PC-3 (cell line): Measurements from ENCODE around the gene LMBR1L.

ENCODE experiments used
- EZH2 ChIP-seq: fragments of 300-600 bp; sonication (generic); IDR thresholded peaks from one replicate; pipeline ENCODE4 v1.6.1; 2017; ENCODE audit warnings: antibody characterized with exemption, mild to moderate bottlenecking, low read length; ENCODE audit not compliant: unreplicated experiment
- TF ChIP-seq, protein P1 (sequence below): fragments of 300-600 bp; sonication (generic); conservative IDR thresholded peaks from 2 replicates; pipeline ENCODE4 v1.5.1; 2017; ENCODE audit warnings: antibody characterized with exemption, low read depth, mild to moderate bottlenecking, low read length

DNA sequence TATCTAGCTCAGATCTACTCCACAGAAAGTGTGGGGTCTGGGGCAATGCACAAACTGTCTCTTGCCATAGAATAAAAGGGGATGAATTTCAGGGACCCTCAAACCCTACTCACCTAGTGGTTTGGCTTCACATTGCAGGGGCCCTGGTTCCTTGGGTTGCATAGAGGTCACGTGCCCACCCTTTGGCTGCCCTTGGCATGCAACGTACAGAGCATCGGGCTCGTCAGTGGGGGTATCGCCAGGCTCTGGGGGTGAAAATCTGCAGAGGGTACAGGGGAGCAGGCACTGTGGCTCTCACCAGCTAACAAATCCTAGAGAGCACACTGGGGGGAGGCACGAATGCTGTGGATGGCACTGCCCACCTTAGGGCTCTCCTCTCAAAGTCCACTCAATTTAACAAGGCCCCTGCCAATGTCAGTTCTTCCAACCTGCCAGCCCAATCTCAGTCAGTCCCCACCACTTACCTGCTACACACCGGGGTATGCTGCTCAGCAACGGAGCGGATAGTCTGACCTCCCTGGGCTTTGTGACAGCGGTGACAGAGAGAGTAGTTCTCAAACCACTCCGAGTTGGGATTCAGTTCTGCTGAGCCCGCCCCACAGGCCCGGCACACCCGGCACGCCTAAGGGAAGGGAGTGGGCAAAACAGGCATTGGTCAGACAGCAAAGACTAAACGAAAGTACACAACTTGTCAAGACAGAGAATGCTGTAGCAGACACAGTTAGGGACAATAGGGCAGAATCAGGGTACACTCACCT lies 58.0 kb downstream of the LMBR1L start:
- TF ChIP-seq, protein P1, sequence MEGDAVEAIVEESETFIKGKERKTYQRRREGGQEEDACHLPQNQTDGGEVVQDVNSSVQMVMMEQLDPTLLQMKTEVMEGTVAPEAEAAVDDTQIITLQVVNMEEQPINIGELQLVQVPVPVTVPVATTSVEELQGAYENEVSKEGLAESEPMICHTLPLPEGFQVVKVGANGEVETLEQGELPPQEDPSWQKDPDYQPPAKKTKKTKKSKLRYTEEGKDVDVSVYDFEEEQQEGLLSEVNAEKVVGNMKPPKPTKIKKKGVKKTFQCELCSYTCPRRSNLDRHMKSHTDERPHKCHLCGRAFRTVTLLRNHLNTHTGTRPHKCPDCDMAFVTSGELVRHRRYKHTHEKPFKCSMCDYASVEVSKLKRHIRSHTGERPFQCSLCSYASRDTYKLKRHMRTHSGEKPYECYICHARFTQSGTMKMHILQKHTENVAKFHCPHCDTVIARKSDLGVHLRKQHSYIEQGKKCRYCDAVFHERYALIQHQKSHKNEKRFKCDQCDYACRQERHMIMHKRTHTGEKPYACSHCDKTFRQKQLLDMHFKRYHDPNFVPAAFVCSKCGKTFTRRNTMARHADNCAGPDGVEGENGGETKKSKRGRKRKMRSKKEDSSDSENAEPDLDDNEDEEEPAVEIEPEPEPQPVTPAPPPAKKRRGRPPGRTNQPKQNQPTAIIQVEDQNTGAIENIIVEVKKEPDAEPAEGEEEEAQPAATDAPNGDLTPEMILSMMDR = no peak
- TF ChIP-seq EZH2 = no peak
